ENCODE data around the gene TFAP2A. TPM values are rescaled to one million over a fixed set of nuclear protein-coding genes. Genes with fewer than 3 reads are reported as not detected.

Gene TFAP2A
- total and polyA plus RNA-seq, 12 donors, result 0.12 to 0.95 (median 0.20) TPM; not detected in 2

DNA sequence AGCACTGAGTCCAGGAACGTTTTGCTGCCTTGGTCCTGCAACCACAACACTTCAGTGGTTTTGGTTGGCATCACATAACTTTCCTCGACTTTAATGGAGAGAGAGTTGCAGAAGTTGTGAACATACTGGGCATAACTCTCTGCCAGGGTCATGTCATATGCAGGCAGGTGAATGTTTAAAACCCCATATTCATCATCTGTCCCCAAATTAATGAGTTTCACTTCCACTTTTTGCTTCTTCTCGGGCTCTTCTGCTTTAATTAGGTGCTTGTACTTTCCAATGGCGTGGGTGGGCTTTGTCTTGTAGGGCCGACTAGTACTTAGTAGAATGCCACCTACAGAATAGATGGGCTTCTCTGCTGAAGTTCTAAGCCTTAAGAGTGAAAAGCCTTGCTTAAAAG is 45.2 kb upstream of the TFAP2A start:
- no peaks in the 10 kb centered on the region for H3K36me3 ChIP-seq
- H3K4me1 ChIP-seq, result no peaks in the 10 kb centered on the region
- intact Hi-C loops (cut with DNase I), result no loop called here
- no peak overlapping the region for H3K4me3 ChIP-seq
- peaks cover 0 to 42% (median 11%) of the 10 kb centered on the region in 7 donors for H3K27me3 ChIP-seq
- TF ChIP-seq, protein P1, sequence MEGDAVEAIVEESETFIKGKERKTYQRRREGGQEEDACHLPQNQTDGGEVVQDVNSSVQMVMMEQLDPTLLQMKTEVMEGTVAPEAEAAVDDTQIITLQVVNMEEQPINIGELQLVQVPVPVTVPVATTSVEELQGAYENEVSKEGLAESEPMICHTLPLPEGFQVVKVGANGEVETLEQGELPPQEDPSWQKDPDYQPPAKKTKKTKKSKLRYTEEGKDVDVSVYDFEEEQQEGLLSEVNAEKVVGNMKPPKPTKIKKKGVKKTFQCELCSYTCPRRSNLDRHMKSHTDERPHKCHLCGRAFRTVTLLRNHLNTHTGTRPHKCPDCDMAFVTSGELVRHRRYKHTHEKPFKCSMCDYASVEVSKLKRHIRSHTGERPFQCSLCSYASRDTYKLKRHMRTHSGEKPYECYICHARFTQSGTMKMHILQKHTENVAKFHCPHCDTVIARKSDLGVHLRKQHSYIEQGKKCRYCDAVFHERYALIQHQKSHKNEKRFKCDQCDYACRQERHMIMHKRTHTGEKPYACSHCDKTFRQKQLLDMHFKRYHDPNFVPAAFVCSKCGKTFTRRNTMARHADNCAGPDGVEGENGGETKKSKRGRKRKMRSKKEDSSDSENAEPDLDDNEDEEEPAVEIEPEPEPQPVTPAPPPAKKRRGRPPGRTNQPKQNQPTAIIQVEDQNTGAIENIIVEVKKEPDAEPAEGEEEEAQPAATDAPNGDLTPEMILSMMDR (IDR thresholded peaks at IDR 0.05), result no peak
- no peaks in the 10 kb centered on the region for H3K9me3 ChIP-seq
- H3K27ac ChIP-seq, result no peak overlapping the region
- 70 to 72% methylated on average over 5 of the region's 5 CpGs for WGBS, 2 donors
- ATAC-seq (no peak), DNase-seq (no peak)

DNA sequence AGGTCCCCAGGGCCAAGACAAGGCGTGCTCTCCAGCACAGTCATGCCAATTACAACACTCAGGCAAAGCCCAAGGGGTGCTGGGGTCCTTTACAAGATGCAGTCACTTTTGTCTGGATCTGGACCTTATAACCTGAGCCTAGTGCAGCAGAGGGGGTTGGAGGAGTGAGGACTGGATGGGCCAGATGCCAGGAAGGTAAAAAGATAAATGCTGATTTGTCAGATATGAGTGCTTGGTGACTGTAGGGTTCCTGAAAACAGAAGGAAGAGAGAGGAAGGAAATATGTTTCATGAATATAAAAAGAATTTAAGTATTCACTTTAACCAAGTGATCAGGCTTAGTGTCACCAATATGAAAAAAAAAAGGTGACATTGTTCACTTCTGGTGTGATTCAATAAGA is 43.4 kb upstream of the TFAP2A start:
- Histone ChIP-seq H3K27me3 (peaks cover 0 to 31% (median 13%) of the 10 kb centered on the region in 7 donors), H3K27ac (no peak overlapping the region), H3K36me3 (no peaks in the 10 kb centered on the region), H3K4me3 (no peak overlapping the region), H3K4me1 (no peaks in the 10 kb centered on the region), H3K9me3 (no peaks in the 10 kb centered on the region)
- no peak for DNase-seq
- intact Hi-C loops (cut with DNase I), result no loop called here
- 51 to 72% methylated on average over 1 of the region's 1 CpG for WGBS, 2 donors
- TF ChIP-seq, protein P1 (IDR thresholded peaks at IDR 0.05), result no peak
- no peak for ATAC-seq

DNA sequence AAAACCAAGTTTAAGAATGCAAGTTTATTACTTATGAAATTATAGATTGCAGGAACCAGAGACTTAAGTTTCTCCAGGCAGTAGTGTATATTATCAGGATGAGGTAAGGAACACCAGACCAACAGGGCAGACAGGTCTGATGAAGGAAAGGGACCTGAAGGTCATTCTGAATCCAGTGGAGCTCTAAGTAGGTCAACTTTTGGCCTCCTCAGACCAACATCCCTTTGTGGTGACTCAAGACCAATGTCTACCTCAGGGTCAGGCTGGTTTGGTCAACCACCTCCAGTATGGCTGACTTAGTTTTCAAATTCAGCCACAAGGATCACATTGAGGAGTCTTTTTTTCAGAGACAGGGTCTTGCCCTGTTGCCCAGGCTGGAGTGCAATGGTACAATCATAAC is 38.7 kb upstream of the TFAP2A start:
- Histone ChIP-seq H3K27me3 (peaks cover 0 to 38% (median 27%) of the 10 kb centered on the region in 7 donors), H3K4me1 (no peaks in the 10 kb centered on the region), H3K9me3 (no peaks in the 10 kb centered on the region), H3K27ac (no peak overlapping the region), H3K36me3 (no peaks in the 10 kb centered on the region), H3K4me3 (no peak overlapping the region)
- ATAC-seq (no peak), DNase-seq (no peak)
- TF ChIP-seq, protein P1 (IDR thresholded peaks at IDR 0.05), result no peak
- intact Hi-C loops (cut with DNase I), result no loop called here

GRCh38 chr6:10451828-10452509 is 37.1 kb upstream of the TFAP2A start:
- H3K36me3 ChIP-seq, result no peaks in the 10 kb centered on the region
- WGBS, 2 donors, result 50 to 53% methylated on average over 11 of the region's 11 CpGs
- ATAC-seq, result no peak
- H3K4me1 ChIP-seq, result no peaks in the 10 kb centered on the region
- DNase-seq, result no peak
- peaks cover 0 to 42% (median 23%) of the 10 kb centered on the region in 7 donors for H3K27me3 ChIP-seq
- no peak overlapping the region for H3K4me3 ChIP-seq
- no peak overlapping the region for H3K27ac ChIP-seq
- intact Hi-C loops (cut with DNase I), result no loop called here
- TF ChIP-seq, protein P1 (IDR thresholded peaks at IDR 0.05), result no peak
- no peaks in the 10 kb centered on the region for H3K9me3 ChIP-seq

All from heart right ventricle (tissue), 16 donors.